ENCODE measurements around the gene KMT2B.

GRCh38 chr19:35693835-35694599 is 23.8 kb upstream of the KMT2B start:
- TF ChIP-seq RAD21 (IDR thresholded peaks at IDR 0.05; ENCODE audit: low read depth) = peak; percentile 96
- TF ChIP-seq FOXM1 (IDR thresholded peaks at IDR 0.05; ENCODE audit: borderline replicate concordance, low read depth) = no peak
- no peak for TF ChIP-seq CREB1 (IDR thresholded peaks at IDR 0.05; ENCODE audit: low read depth)
- no peak for TF ChIP-seq EP300 (IDR thresholded peaks at IDR 0.05; ENCODE audit: borderline replicate concordance)
- no peak for TF ChIP-seq EGR1 (IDR thresholded peaks at IDR 0.05)
- TF ChIP-seq MAX (IDR thresholded peaks at IDR 0.05) = no peak
- TF ChIP-seq YY1 (IDR thresholded peaks at IDR 0.05; ENCODE audit: low read depth) = 0 out of 2 replicates have a peak, but pooled peaks have one; percentile 20
- TF ChIP-seq TCF12 (IDR thresholded peaks at IDR 0.05; ENCODE audit: low read depth) = no peak
- TF ChIP-seq CEBPB (IDR thresholded peaks at IDR 0.05) = no peak
